Measurements from ENCODE around the gene ASPN. TPM values are rescaled to one million over a fixed set of nuclear protein-coding genes. Genes with fewer than 3 reads are reported as not detected.

The ASPN gene
- total RNA-seq, 1 experiment from 2014 or later, result not detected

DNA sequence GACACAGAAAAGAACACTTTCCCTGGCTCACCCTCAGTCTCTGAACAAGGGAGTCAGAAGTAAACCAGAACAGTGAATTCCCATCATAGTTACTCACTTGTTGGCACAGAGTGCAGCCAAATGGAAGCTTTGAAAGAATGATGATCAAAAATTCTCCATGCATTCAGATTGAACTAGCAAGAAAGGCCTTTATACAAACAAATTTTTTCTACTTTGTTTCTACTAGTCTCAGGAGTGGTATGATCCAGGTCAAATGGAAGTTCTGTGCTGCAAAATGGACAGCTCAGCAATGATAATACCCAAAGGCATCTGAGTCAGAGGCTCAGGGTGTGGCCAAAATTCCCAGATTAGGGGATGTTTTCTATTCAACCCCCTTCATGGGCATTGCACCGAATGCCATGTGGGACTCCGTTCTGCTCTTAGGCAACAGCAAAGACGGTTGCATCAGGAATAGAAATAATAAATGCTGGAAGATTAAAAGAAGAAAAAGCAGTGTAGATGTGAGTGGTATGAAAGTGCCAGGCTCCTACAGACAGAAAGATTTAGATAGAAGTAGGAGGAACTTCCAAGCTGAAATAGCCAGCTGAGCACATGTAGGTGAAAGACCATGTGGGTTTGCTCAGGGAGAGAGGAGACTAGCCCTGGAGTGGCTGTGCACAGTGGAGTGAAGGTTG is 24.0 kb upstream of the ASPN start:
- peak; percentile 18 for DNase-seq (ENCODE audit: extremely low read depth, low read depth)

DNA sequence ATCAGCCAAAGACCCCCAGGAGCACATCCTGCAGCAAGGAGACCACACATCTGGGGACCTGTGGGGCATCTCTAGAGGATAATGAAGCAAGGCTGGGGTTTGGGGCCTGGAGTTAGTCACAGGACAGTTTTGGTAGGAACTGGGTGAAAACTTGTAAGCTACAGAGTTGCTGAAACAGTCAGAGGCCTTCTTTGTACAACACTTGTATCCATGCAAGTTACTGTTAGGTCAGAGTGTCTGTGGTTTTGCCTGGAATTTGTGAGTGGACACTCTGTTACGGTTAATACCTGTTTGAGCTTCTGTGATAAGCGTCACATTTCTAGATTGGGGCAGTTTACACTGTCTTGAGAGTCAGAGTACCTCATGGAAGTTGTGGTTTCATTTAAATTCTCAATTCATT is 22.6 kb upstream of the ASPN start:
- no peak for DNase-seq (ENCODE audit: extremely low read depth, low read depth)

DNA sequence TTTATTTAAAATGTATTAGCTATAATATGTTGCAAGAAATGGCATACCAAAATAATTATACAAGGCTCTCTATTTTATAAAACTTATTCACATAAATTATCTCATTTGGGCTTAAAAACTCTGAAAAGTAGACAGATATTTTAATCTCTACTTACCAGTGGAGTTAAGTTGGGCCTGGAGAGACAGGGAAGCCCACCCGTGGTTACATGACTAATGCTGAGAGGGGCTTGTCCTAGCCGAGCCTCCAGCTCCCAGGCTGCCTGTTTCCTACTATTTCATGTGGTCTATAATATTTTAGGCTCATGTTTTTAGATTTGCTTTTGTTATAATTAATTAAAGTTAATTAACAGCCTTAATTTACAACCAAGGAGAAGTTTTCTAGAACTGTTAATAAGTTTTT is 20.9 kb upstream of the ASPN start:
- no peak for DNase-seq (ENCODE audit: extremely low read depth, low read depth)

DNA sequence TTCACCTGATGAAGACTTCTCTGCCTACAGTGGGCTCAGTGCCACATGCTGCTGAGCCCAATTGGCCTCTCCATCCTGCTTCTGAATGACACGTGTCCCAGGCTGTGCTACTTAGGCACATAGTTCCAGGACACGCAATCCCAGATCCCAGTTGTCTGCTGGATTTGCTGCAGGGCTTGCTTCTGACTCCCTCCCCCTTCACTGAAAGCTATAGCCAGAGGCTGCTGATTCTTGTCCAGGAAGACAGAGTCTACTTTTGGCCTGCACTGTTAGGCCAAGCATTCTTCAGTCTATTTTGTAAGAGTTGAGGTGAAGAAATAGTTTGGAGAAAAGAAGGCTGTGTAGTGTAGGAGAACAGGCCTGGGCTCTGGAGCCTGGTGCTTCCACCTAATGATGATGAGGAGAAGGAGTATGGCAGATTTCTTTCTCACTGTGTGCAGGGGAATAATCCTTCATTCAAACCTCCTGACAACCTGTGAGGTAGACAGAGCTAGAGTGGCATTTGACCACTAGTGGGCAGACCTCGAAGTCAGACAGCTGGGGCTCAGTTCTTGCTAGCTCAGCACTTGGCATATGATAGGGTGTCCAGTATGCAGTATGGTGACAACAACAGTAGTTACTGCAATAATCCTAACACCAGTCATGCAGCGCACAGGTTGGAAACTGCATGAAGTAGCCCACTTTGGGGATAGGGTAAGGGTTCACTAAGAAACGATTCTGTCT is 19.5 kb upstream of the ASPN start:
- DNase-seq (ENCODE audit: extremely low read depth, low read depth), result peak; percentile 54

DNA sequence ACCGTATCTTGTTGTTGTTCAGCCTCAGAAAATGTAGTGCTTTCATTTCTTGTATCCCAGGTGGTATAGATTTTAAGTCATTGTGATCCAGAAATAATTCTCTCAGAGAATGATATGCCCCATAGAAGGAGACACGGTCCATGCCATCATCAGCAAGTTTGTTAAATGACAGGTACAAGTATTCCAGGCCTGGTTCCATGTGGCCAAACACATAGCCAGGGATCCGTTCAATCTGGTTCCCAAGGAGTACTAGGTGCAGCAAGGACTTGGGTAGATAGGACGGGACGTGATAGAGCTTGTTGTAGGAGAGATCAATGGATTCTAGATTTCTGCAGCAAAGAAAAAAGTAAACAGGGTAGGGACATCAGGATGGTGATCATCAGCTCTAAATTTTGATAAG is 18.4 kb upstream of the ASPN start:
- DNase-seq (ENCODE audit: extremely low read depth, low read depth), result no peak

DNA sequence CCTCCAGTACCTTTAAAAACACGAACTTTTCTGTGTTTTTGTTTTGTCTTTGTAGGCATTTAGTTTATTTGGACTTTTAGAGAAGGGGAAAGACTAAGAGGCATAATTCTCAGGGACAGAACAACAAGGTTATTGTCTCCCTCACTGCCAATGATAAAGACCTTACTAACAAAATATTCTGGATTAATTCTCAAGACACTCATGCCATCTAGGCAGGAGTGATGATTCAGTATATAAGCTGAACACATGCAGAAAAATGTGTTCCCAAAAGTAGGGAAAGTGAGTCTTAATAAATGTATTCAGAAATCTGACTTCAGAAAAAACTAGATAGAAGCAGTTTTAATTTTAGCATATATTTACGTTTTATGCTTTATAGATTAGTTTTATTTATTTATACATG is 17.4 kb upstream of the ASPN start:
- DNase-seq (ENCODE audit: extremely low read depth, low read depth), result no peak

DNA sequence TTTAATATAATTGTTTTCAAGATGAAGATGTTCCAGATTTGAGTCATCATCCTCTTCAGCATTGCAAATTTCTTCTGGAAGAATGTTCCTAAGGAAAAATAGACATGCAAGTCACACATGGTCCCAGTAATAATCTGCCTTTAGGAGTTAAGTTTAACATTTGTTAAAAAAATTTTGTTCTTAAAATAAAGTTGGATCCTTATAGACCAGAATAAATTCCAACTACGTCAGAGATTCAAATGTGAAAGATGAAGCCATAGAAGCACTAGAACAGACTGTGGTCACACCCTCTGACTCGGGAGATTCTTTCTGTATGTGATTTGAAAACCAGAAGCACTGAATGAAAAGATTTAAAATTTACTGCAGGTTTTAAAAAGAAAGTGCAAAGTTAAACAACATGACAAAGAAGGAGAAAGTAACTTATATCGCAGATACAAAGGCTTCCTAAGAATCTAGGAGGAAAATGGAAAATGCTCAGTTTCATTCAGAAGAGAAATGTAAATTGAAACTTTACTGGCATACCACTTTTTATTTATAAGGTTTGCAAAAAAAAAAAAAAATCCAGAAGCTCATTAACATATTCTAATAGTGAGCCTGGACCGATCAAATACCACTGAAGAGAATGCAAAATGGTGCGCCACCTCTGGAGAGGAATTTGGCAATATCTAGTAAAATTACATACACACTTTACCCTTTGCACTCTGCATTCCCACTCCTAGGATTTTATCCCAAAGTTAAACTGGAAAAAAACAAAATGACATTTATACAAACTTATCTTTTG is 14.3 kb upstream of the ASPN start:
- DNase-seq (ENCODE audit: extremely low read depth, low read depth), result no peak

DNA sequence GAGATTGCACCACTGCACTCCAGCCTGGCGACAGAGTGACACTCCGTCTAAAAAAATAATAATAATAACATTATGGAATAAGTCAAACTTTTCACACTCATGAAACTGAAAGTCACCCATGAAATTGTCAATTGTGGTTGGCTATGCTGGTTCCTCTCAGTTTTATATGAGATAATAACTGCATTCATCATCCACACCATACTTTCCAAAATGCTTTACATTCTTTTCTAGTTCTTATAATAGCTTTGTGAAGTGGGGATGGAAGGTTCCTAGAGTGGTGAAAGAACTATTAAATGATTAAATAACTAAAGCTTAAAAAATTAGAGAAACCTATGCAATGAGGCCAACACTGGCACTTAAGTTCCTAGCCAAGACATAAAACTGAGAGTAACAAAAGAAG is 12.6 kb upstream of the ASPN start:
- DNase-seq (ENCODE audit: extremely low read depth, low read depth), result no peak

DNA sequence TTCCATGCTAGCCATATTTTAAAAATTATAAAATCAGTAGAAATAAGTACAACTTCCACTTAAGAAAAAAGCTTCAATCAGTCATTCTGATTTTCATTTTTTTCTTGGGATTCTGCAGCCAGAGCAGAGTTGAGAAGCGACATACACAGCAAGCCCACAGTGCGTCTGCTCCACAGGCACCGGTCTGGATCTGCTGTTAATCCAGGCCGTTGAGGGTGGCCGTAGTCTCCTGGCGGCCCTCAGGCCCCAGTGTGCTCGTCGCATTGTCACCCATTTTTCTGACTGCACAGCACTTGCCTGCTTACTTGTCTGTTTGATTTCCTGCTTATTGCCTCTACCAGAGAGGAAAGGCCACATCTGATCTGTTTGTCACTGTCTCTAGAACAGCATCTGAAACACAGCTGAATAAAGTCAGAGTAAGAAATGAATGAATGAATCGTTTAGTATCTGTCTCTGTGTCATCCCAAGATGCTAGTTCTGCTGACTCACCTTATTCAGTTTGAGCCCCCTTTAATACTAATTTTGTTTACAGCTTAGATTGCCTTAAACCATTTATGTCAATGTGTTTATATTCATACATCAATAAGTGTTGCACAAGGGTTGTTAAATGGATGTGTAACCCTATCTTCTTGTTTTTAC is 11.6 kb upstream of the ASPN start:
- no peak for DNase-seq (ENCODE audit: extremely low read depth, low read depth)

DNA sequence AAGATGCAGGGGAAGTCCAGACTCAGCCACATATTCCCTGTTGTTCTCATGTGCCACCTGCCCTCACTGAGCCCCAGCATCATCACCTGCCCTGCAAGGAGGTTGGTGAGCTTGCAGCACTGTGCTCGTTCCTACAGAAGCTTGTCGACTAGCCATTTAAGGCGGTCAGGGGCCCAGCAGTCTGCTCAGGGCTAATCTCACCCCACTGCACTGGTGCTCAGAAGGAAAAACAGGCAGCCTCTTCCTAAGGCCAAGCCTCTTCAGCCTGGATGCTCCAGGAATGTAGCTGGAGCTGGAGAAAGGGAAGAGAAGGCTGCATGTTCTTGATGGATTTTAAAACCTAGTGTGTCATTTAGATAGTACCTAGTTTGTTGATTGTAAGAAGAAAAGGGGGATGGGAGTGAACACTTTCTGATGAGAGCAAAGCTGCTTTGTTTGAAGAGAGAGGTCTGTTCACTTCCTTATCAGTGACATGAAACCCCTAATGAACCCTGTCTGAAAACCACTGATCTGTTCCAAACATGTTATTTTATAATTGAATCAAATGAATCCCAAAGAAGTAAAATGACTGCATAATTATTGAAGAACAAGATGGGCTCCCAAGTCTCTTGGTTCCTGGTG is 10.6 kb upstream of the ASPN start:
- DNase-seq (ENCODE audit: extremely low read depth, low read depth), result no peak

DNA sequence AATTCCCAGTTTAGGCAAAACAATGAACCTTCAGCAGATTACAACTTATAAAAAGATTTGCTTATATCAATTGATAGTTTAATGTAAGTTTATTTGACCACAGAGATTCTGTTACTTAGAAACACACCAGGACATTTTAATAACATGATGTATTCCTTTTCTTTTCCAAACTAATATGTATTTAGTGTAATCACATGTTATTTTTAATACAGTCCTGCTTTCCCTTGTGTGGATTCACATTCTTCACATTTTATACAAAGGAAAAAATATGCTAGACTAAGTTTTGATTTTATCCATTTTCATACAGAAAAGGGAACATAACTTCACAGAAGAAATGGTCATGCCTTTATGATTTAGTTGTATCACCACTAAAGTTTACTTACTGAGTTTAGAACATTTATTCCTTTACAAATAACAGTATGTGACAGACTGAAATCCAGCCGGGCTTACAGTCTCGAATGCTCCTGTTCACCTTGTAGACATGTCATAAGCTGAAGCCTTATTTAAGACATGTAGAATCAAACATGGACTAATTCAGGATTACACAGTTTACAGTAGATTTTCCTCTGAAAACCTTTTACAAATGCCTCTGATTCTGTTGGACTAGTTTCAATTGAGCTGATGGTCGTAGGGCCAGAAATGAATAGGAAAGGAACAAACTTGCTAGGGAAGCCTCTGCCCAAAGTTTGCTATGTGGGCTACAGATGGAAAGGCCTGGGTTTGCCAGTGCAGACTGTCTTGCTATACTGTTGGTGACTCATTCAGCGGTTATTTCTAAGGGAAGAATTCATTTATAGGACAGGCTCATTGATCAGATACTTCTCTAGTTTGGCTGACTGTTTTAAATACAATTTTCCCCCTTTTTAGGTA is 6.6 kb upstream of the ASPN start:
- DNase-seq (ENCODE audit: extremely low read depth, low read depth), result no peak

DNA sequence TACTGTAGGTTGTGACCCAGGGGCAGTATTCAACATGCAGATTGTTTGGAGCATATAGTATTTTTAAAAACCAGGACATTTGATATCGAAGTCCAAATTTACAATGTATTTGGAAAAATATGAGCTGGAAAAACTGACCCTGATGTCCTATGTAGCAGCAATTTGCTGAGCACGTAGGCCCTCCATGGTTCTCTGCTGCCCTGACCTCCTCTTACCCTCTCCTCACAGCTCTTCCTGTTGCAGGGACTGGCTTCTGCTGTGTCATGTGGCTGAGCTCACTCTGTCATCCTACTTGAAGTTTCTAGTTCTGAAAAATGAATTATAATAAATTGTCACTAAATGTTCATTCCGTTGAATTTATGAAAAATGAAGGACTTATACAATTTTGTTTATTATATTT is 4.1 kb upstream of the ASPN start:
- no peak for DNase-seq (ENCODE audit: extremely low read depth, low read depth)

DNA sequence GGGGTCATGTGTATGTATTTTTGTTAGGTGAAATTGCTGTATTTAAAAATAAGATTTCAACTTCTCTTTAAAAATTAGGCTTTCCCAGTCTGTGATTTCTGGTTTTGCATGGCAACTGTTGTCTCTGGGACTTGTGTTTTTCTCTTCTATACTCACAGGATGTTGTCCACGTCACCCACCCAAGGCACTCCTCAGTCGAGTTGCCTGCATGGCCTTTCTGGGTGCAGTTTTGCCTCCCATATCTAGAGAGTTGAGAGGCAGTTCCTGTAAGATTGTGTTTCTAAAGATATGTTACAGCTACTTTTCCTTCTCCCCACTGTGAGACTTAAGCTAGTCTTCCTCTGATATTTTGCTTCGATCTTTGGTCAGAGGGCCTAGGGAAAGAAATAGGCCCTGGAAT is 2.3 kb upstream of the ASPN start:
- no peak for DNase-seq (ENCODE audit: extremely low read depth, low read depth)

DNA sequence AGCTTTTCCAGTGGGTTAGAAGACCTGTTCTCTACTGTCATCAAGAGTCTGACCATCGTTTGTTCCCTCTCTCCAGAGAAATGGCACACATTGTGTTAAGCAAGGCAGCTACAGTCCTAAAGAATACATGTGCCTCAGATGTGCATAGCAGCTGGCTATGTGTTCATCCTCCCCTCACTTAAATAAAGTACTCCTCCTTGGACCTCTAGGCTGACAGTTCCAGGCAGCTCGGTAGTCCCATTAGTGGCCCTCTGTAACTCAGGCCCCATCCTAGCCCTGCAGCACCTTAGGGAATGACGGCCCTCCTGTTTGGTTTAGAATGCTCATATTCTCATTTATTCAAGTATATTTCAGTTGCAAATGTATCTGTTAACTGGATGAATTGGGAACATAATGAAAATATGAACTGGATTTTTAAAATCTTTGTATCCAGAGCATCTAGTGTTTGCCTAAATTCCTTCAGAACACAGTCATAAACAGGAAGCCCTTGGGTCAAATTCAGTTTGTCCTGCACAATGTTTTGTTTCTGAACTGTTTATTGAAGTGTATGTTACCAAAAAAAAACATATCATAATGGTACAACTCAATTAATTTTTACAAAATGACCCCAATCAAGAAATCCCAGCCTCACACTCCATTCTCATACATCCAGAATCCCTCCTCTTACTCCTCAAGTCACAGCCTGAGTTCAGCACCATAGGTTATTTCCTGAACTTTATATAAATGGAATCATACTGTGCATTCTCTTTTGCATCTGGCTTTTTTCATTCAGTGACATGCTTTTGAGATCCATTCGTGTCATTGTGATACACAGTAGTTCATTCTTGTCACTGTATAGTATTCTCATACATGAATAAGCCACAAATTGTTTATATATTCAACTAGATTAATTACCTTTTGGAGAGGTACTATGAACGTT is 1.6 kb upstream of the ASPN start:
- no peak for DNase-seq (ENCODE audit: extremely low read depth, low read depth)

DNA sequence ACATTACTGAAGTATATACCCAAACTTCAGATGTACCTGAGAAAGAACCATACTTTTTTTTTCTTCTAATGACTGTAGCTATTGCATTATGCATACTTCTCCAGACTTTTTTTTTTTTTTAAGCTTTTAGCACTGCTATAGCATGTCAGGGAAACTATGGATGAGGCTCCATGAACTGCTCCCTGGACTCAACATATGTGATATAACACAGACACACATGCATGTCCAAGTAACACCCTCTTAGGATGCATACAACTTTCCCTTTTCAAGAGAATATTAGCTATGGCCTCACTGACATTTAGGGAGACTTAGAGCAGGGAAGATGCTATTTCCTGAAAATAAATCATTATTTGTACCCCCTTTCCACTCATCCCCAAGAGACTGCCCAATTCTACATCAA is 499 bp upstream of the ASPN start:
- DNase-seq (ENCODE audit: extremely low read depth, low read depth), result no peak

DNA sequence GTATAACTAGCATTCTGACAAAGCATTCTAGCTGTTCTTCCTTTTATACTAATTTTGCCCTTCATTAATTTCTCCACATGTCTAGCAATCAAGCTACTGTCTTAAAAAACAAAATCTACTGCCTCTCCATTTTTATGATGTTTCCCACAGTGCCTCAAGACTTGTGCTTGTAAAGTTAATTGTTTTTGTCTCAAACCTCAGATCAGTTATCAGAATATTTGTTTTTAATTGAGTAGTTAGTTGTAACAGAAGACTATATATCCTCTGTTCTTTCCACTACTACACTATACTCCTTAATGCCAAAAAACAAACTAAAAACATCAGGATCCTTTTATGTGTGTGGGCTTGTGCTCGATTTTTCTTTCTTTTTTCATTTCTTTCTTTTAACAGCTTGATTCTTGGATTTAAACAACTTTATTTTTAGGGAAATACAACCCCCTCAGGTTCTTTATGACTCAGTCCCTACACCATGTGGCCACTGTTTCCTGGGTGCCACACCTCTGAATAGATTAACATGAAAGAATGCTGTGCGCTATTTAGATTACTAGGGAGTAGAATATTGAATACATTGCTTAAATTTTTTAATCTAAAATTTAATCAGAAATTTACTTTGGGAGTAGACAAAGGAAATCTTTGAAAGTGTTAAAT is 1.2 kb downstream of the ASPN start:
- DNase-seq (ENCODE audit: extremely low read depth, low read depth), result no peak

DNA sequence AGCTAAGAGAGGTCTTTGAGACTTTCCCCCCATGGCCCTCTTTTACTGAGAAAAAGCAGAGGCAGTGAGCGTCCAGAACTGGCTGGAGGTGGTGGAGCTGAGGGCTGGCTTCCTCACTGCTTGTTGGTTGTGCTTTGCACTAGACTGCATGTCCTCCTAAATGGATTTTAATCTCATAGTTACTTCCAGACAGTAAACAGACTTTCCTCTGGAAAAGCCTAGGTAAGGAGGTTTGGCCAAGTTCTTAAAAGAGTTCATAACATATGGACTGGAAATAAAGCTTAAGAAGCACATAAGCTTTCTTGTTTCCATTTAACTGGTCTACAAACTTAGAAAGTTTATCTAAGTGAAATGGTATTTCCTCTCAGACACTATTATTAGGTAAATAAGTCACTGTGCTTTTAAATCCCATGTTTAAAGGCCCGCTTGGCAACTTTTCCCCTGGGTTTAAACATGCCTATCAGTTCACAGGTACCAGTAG is 2.0 kb downstream of the ASPN start:
- DNase-seq (ENCODE audit: extremely low read depth, low read depth), result no peak

DNA sequence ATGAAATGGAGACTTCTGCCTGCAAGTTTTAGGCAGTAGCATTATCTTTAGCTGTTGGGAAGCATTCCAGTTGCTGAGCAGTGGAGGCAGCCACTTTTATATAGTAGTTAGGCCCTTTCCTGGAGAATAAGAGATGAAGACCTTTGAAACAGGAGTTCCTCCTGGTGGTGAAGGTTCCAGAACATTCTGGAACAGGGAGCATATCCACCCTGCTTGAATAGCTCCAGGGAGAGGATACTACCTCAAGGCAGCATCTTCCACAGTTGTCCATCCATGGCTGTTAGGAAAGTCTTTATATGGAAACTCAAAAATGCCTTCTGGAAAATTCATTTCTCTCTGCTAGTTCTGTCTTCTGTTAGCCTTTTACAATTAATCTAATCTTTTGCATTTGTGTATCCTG is 3.0 kb downstream of the ASPN start:
- DNase-seq (ENCODE audit: extremely low read depth, low read depth), result no peak
